MM.1S (cell line): ENCODE measurements around the gene TSPAN9.

Experiments used
- EZH2 ChIP-seq: fragments of 300-600 bp; sonication (generic); optimal IDR thresholded peaks from 2 replicates; pipeline ENCODE3; 2017; ENCODE audit warnings: low read depth, mild to moderate bottlenecking, antibody characterized with exemption, low read length, mixed read lengths
- TF ChIP-seq, protein P1 (sequence below): fragments of 300-600 bp; sonication (generic); IDR thresholded peaks from 2 replicates; pipeline ENCODE4 v1.5.1; 2016; ENCODE audit warnings: antibody characterized with exemption, low read length, mixed read lengths

DNA sequence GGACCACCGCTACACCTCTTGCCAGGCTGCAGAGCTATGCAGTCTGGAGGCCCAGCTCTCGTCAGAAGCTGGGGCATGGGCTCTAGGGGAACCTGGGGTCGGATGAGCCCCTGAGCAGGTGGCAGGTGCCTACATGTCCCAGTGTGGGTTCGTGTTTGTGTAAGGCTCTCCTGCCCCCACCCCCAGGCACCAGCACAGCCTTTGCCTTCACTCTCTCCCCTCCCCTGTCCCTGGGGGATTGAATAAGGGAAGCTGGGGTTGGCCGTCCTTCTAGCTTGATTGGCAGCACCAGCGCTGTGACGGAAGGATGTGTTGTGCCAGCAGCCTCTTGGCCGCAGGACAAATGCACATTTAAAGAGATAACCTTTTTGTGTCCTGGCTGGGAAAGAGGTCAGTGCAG lies 34.8 kb upstream of the TSPAN9 start:
- TF ChIP-seq, protein P1, sequence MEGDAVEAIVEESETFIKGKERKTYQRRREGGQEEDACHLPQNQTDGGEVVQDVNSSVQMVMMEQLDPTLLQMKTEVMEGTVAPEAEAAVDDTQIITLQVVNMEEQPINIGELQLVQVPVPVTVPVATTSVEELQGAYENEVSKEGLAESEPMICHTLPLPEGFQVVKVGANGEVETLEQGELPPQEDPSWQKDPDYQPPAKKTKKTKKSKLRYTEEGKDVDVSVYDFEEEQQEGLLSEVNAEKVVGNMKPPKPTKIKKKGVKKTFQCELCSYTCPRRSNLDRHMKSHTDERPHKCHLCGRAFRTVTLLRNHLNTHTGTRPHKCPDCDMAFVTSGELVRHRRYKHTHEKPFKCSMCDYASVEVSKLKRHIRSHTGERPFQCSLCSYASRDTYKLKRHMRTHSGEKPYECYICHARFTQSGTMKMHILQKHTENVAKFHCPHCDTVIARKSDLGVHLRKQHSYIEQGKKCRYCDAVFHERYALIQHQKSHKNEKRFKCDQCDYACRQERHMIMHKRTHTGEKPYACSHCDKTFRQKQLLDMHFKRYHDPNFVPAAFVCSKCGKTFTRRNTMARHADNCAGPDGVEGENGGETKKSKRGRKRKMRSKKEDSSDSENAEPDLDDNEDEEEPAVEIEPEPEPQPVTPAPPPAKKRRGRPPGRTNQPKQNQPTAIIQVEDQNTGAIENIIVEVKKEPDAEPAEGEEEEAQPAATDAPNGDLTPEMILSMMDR = no peak
- TF ChIP-seq EZH2 = no peak
